GM19351 (cell line): ENCODE results near the gene SEMA4D.
A peak's percentile ranks its signal among the peaks of the same experiment; 100 is the strongest.
"Not testable (repeated sequence)": the region's sequence is repeated elsewhere in the genome, so short reads cannot be mapped to it uniquely, and the experiment has no call there.

Source experiments
- ATAC-seq: cut with Tn5 transposase; IDR thresholded peaks from one replicate; pipeline ENCODE4 v1.9.1; 2021; ENCODE audit warnings: mild to moderate bottlenecking, moderate library complexity; ENCODE audit not compliant: unreplicated experiment

Gene SEMA4D

DNA sequence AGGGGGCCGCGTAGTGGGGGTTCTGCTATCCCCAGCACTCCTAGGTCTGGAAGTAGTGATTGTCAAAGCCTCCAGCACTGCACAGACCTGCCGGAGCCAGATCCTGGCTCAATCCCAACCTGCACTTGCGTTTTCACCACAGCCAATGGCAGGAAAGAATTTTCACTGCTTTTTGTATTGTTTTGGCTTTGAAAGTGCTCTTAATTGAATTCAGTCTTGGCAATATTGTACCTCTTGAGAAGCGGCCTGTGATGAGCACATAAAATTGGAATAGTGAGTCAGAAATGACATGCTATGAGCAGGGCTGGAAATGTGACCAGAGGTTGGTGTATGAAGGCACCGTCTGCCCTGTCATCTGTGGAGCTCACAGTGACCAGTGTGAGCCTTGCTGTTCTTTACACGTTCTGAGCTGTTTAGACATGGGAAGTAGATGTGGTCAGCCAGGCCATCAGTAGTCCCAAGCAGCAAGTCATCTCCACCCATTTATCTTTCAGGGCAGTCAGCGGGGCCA is 138.1 kb downstream of the SEMA4D start:
- ATAC-seq: no peak

DNA sequence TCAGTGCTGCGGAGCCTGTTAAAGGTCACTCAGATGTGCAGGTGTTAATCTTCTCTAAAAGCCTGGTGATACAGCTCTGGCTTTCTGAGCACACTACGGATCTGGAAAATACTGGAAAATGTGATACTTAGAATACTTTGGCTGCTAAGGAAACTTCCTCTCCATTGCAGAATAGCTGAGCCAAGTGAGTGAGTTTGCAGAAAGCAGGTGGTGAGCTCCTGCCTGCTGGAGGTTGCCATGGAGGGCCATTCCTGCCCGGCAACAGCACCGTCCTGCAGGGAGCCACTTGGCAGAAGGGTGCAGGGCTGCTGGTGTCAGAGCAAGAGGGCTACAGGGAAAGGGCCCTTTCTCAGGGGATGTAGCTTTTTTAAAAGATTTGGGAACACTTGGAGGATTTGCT is 138.9 kb downstream of the SEMA4D start:
- no peak for ATAC-seq

DNA sequence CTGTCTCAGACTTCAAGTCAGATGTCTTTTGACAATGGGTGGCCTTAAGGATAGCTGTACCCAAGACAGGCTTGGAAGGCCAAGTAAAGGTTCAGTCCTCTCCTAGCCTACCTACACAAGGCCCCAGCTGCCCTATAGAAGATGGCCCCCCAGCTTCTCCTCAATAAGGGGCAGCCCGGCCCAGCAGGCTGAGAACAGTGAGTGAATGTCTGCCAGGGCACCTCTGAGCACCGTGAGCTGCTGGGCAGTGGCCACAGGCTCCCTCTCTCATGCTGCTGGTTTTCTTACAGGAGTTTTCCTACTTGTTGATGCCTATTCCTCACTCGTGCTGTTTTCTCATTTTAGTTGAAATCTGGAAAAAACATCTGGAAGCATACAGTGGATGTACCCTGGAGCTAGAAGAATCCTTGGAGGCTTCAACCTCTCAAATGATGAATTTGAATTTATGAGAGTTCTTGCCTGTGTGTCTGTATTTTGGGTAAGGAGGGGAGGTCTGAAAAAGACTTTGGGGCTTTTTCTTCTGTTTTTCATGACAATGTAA is 139.5 kb downstream of the SEMA4D start:
- ATAC-seq: no peak

DNA sequence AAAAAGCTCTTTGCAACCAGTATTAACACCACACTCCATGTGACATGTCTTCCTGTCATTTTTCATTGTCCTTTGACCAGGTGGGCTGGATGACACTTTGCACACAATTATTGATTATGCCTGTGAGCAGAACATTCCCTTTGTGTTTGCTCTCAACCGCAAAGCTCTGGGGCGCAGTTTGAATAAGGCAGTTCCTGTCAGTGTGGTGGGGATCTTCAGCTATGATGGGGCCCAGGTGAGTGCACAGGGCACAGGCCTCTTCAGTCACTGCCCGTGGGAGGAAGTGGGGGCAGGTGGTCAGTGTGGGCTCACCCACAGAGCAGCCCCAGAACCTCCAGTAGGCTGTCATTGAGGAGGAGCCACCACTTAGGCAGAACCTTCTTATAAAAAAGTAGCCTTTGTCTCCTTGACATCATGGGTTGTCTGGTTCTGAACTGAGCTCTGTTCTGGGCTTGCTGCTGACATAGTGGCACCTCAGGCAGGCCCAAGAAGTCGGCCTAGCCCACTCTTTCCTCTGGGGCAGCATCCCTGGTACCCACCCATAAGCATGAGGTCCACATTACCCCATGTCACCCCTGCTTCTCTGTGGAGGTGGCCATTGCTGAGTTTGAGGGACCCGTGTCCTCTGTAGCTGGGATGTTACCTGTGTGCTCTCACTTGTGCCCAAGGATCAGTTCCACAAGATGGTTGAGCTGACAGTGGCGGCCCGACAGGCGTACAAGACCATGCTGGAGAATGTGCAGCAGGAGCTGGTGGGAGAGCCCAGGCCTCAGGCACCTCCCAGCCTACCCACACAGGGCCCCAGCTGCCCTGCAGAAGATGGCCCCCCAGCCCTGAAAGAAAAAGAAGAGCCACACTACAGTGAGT is 140.3 kb downstream of the SEMA4D start:
- no peak for ATAC-seq

DNA sequence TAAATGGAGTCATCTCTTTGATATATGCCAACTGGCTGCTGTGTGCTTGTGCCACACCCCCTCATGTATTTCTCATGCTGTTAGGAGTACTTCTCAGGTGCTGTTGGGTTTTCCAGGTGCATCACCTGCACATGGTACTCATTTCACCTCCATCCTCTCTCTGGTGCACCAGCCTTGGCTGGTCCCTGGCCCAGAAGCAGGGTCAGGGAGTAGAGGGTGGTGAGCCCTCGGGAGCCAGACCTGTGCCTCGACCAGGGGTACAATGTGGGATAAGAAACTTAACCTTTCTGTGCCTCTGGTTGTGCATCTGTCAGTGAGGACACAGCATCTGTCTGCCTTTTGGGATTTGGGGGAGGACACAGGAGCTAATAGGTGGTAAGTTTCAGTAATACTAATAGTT is 141.1 kb downstream of the SEMA4D start:
- no peak for ATAC-seq

DNA sequence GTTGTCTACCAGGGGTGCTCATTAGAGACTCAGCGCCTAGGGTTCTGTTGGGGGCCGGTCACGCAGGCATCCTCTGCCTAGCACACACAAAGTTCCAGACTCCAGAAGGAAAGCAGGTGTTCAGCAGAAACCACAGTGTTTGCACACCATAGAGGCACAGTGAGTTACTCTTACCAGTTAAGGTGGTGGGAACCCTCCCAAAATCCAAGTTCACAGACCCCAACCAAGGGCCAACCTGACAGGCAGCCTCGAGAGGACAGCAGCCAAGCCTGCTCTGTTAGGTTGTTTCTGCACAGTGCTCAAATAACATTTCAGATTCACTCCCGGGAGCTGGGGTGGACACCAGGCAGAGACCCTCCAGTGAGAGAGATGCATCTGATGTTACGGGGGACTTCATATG is 143.4 kb downstream of the SEMA4D start:
- no peak for ATAC-seq

DNA sequence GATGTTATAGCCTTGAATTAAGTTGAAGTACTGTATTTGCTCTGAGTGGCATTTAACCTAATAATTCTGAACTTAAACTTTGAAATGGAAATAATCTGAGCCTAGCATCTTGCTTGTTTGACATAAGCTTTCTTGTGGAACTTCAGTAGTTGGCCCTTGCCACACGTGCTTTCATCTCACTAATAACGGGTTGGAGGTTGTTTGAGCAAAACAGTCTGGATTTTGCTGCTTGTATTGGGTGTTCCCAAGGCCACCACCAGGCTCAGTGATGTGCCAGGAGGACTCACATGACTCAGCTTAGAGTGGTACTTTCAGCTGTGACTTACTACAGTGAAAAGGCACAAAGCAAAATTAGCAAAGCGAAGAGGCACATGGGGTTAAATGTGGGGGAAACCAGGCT is 143.9 kb downstream of the SEMA4D start:
- no peak for ATAC-seq

DNA sequence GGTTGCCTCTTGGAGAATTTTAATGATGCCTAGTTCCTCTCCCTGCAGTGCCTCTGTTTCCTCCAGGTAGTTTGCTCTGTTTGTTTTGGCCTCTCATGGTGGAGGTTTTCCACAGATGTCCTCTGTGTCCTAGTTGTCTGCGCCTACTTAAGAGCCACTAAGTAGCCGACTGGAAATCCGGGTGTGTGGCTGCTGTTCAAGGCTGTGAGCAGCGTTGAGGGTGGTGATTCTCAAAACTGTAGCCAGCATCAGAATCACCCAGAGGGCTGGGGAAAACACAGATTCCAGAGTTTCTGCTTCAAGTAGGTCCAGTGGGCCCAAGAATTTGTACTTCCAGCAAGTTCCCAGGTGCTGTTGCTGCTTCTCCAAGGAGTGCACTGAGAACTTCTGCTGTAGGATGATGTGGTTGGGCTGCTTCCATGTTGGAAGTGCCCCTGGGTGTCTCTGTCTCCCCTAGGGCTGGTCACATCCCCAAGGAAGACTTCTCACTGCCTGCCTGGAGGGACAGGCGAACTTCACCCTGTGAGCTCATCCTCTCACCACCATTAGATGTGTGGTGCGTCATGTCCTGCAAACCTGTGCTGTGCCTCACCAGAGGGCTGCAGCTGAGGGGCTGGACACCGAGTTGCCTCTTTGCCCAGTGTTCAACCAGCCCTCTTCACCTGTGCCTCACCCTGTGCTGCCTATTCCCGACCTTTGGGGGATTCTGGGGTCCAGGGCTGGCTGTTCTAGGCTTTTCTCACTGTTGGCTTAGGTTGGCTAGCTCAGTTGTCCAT is 144.9 kb downstream of the SEMA4D start:
- no peak for ATAC-seq

DNA sequence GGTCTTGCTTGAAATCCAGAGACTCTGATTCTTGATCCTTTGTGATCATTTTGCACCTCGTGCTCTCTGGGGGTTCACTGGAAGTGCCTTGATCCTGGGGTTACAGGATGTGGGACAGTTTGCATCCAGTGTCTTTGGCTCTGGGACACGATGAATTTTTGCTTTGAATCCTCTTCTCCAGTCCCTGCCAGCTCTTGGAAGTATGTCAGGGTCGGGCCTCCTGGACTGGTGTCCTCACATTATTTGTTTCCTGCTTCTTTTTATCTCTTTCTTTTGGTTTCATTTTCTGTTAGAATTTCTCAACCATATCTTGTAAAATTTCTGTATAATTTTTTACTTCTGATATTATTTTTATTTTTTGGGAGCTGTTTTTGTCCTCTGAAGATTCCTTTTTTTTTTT is 145.5 kb downstream of the SEMA4D start:
- no peak for ATAC-seq

DNA sequence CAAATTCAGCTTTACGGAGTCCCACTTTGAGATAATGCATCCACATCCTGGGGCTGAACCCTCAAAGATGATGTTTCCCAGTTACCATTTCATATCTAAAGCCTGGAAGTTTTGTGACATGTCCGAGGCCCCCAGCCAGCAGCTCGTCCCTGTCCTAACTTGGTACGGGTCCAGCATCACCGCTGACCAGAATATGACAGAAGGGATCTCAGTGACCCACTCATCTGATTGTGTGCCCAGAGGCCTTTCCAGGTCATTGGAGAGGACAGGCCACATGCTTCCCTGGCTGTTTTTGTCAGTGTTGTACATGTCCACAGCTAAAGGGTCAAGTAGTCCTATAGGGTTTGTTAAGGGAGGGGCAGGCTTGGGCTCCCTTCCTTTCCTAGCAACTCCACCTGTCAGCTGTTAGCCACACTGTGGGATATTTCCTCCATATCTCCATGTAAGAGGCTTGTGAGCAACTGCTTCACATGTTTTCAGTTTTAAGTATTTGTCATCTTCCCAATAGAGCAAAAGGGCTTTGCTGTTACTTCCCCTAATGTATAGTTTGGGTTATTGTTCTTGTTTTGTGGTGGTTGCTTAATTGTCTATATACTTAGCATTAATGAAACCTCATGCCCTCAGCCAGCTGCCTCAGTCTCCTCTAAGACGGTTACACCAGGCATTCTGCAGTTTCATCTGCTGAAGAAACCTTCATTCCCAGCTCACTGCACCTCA is 146.2 kb downstream of the SEMA4D start:
- no peak for ATAC-seq

DNA sequence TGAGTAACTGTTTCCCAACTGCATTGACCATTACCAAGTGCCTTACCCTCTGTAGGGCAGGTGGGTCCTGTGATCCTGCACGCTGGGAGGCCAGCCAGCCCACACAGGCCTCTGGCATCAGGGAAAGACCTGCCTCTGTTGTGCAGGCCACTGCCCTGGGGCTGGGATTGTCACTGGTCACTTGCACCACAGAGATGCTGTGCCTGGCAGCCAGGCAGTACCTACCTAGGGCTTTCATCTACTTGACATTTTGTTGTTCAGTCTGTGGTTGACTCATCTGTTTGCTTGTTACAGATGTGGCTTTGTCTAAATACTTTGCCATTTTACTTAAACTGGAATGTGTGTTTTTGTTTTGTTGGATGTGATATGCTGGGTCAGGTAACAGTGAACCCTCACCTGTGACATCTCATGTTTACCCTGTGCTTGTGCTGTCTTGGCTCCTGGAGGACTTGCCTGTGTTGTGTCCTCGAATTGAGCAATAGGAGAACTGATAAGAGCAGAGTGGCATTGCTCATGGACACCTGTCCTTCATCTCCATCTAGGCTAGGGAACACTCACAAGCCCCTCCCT is 146.8 kb downstream of the SEMA4D start:
- no peak for ATAC-seq

DNA sequence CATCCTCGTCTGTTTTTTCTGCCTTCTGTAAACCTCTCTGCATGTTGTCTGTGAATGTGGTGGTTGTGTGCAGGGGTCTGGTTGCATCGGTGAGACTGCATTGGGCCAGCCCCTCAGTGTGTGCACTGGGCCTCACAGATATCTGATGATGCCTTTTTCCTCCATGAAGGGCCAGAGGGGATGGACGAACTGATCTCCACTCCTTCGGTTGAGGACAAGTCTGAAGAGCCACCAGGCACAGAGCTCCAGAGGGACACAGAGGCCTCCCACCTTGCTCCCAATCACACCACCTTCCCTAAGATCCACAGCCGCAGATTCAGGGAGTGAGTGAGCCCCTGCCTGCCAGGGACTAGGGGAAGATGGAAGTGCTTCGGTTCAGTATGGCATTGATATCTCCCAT is 148.3 kb downstream of the SEMA4D start:
- no peak for ATAC-seq

DNA sequence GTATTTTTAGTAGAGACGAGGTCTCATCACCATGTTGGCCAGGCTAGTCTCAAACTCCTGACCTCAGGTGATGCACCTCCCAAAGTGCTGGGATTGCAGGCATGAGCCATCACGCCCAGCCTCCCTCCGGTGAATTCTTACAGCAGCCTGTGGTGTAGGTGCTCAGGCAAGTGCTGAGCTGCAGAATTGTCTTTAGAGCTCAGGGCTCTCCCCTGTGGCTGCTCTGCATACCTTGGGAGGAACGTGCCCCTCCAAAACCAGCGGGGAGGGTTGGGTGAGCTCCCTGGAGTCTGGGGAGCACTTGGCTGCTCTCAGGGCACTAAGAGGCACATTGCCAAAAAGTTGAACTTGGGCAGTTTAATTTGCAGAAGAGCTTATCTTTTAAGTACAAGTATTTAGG is 150.3 kb downstream of the SEMA4D start:
- no peak for ATAC-seq

DNA sequence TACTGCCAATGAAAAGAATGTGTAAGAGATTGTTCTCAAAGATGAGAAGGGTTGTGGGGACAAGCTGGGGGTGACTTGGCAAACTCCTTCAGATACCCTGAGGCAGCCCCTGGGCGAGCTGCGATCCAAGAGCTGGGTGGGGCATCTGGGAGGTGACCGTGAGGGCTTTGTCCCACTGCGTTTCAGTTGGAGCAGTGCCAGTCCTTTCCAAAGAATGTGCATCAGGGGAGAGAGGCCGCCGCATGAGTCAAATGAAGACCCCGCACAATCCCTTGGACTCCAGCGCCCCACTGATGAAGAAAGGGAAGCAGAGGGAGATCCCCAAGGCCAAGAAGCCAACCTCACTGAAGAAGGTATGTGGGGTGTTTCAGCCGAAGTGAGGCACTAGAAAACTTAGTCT is 151.2 kb downstream of the SEMA4D start:
- ATAC-seq: no peak

DNA sequence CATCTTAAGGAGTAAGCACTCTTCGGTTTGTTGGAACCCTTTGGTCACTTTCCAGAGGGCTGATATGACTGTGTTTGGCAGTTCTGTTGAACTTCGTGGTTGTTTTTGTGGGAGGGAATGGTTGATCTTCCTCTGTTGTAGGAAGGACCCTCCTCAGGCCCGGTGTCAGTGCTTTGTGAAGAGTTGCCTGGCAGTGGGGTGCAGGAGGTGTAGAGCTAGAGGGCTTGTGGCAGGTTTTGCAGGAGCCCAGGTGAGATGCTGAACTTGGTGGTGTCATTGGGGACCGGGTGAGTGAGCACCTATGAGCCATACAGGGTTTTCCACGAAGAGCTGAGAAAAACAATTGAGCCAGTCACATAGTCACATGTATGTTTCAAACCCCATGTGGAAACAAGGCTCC is 152.4 kb downstream of the SEMA4D start:
- ATAC-seq: no peak

DNA sequence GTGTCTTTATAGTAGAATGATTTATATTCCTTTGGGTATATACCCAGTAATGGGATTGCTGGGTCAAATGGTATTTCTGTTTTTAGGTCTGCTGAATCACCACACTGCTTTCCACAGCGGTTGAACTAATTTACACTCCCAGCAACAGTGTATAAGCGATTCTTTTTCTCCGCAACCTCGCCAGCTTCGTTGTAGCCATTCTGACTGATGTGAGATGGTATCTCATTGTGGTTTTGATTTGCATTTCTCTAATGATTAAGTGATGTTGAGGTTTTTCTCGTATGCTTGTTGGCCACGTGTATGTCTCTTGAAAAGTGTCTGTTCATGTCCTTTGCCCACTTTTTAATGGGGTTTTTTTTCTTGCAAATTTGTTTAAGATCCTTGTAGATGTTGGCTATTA is 154.1 kb downstream of the SEMA4D start:
- not testable (repeated sequence) for ATAC-seq

DNA sequence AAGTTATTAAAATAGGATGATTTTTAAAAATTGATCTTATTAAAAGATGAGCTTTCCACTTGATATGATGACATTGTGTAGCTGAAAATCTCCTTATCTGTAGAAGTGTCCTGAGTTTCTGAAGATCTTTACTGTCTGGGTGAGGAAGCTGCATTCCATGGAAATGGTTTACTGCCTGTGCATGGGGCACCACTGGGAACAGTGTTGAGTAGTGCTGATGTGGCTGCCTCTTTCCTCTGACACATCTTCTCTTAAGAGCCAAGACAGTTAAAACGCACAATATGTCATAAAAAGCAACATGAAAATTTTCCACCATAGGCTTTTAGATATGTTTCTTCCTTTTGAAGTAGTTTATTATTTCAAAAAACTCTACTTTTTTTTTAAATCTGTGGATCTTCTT is 155.0 kb downstream of the SEMA4D start:
- ATAC-seq: no peak

DNA sequence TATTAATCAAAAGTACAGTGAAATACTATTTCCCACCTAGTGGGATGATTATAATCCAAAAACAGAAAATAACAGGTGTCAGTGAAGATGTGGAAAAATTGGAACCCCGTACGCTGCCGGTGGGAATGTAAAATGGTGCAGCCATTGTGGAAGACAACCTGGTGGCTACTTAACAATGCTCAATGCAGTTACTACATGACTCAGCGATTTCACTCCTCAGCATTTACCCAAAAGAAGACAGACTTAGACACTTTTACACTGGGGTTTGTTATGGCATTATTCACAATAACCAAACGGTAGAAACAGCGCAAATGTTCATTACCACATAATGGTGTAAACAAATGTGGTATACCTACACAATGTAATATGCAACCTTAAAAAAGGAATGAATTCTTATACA is 155.7 kb downstream of the SEMA4D start:
- ATAC-seq: no peak

DNA sequence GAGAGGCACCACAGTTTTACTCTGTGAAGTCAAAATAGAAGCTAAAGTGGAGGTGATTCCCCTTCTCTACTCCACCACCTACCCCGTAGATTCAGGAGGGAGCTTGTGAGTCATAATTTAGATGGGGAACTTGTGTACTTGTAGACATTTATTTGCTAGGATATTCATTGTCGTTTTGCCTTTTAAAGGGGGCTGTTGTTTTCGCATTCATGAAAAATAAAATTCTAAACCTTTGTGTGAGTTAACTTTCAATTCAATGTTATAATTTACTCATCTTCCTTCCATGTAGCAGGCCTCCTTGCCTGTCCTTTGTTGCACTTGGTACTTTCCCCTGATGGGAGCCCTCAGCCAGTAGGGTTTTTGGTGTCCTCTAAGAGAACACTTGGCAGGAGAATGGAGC is 157.6 kb downstream of the SEMA4D start:
- peak; percentile 81 for ATAC-seq

DNA sequence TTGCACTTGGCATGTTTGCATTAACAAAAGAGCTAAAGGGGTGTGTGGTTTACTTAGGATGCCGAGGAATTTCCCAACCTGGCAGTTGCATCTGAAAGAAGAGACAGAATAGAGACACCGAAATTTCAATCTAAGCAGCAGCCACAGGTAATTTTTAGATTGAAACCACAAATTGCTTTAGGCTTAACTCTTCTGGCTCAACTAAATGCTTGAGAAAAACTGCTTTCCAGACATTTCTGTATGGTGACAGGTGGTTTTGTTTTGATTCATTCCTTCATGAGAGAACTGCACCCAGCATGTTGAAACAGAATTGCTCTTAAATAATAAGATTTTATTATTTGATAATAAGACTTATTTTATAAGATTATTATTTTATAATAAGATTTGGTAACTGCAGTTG is 158.1 kb downstream of the SEMA4D start:
- no peak for ATAC-seq

DNA sequence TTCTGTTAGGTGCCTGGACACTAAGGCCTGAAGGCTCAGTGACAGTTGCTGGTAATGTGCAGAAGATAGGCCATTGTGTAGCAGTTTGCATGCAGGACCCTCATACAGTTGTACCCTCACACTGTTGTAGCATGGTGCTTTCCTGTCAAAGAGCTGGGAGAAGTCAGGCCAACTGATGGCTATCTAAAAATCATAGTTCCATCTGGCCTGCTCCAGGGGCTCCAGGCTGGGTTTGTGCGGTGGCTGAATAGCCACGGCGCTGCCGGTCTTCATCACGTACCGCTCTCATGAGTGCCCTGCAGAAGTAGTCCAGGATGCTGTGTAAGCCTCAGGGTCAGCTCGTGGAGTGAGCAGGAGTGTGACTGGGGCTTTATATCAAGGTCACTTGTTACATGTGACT is 167.4 kb downstream of the SEMA4D start:
- ATAC-seq: no peak
